Stimulated activated CD8-positive, alpha-beta memory T cell treated with anti-CD3 and anti-CD28 coated beads, Interleukin-12 subunit alpha, Interleukin-12 subunit beta, amount 100 ng/mL, for 1 hour (primary cell): ENCODE data around the gene GARIN5A.
"Not testable (repeated sequence)": the region's sequence is repeated elsewhere in the genome, so short reads cannot be mapped to it uniquely, and the experiment has no call there.

Source experiments
- DNase-seq: peaks from one replicate; pipeline ENCODE4 v3.0.0-alpha.2; 2020; ENCODE audit warnings: low read depth

Gene GARIN5A

DNA sequence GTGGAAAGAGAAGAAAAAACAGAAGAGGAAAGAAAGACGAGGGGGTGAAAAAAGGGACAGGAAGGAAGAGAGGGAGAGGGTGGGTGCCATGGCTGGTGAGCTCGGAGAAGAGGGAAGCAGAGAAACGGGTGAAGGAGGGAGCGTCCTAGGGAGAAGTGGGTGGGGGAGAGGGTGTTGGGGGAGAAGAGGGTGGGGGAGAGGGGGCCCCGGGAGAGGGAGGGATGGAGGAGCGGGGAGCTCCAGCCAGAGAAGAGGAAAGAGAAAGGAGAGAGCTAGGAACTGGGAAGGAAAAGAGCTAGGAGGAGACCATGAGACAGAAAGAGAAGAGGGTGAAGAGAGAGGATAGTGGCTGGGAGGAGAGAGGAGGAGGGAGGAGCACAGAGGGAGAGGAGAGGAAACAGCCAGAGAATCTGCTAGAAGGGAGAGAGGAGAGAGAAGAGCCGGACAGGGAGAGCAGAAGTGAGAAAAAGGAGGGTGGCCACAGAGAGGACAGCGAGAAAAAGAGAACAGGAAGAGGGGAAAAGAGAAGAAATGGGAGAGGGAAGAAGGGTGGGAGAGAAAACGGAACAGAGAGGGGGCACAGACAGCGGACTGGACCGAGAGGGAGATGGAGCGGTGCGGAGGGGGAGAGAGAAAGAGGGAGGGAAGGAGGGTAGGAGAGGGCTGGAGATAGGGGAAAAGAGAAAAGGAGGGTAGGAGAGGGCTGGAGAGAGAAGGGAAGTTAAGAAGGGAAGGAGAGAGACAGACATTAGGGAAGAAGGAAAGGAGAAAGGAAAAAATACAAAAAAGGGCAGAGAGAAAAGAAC, 11.9 kb upstream of the GARIN5A start:
- DNase-seq = no peak

DNA sequence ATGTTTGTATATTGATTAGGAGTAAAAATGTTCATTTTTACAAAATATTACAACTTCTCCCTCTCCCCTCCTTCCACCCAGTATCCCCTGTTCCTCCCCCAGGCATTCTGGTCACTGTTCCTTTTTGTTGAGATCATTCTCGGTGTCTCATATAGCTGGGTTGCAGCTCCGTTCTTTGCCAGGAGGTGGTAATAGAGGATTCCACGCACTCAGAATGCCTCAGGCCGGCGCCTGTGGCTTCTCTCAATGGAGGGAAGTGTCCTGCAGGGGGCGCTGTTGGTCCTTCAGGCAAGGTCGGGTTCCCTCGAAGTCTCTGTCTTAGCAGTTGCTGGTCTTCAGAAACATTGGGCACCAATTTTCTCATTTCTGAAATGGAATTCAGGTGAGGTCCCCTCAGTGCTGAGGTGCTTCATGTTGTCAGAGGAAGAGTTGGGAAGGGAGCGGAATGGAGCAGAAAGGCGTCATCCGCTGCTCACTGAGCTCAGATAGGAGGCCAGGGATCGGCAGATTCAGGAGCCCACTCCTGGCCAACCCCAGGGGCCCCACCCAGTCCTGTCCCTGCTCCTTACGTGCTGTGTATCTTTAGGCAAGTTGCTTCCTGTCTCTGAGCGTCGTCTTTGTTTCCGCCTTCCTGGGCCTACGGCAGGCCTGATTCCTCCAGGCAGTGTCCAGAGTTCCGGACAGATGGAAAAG, 10.3 kb upstream of the GARIN5A start:
- peak; percentile 32 for DNase-seq

DNA sequence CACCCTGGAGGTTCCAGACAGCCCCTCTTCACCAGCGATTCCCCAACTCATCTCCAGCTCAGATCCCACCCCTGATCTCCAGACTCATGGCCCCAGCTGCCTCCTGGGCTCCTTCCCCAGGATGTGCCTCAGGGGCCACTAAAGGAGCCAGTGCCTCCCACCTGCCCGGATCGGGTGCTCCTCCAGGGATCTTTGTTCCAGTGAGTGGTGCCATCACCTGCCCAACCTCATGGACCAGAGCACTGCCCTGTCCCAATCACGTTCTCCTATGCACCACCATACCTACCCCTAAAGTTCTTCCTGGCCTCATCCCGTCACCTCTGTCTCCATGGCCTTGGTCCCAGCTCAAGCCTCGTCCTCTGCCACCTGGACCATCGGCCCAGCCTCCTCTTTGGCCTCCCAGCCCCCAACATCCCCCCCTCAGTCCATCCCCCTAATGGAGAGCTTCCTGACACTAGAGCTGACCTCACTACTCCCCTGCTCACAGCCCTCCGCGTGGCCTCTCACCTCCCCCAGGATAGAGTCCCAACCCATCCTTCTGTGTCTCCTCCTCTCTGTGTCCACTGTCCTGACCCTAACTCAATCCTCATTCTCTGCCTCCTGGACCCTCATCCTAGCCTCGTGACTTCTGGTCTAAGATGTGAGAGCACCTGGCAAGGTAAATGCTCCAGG, 8.8 kb upstream of the GARIN5A start:
- no peak for DNase-seq

DNA sequence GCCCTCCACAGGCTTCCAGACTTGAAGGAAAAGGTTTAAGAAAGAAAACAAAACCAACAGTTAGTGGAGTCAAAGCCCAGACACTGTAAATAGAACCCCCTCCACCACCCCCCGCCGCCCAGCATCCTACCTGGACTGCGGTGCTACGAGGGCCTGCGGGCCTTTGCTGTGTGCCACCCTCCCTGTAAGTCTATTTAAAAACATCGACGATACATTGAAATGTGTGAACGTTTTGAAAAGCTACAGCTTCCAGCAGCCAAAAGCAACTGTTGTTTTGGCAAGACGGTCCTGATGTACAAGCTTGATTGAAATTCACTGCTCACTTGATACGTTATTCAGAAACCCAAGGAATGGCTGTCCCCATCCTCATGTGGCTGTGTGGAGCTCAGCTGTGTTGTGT, 6.3 kb upstream of the GARIN5A start:
- no peak for DNase-seq

DNA sequence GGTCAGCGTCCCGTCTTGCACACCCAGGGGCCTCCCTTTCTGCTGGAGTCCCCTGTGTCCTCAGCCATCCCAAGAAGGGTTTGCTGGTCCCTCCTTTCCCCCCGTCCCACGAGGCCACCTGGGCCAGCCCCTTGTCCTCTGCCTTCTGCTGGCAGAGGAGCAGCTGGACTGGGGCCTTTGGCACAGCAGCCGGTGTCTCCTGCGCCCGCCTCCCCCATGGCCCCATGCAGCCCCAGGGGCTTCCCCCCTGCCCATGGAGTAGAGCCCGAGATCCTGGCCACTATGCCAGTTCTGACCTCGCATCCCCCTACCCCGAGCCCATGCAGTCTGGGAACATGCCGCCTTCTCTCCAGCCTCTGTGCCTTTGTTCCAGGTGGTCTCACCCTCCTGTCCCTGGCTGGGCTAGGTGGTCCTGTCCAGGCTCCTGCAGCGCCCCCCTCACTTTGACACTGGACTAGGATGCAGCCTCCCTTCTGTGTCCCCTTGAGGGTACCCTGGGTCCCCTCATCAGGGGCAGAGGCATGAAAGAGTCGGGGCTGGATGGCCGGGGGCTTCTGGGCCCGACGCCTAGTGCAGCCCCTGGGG, 5.7 kb upstream of the GARIN5A start:
- no peak for DNase-seq

DNA sequence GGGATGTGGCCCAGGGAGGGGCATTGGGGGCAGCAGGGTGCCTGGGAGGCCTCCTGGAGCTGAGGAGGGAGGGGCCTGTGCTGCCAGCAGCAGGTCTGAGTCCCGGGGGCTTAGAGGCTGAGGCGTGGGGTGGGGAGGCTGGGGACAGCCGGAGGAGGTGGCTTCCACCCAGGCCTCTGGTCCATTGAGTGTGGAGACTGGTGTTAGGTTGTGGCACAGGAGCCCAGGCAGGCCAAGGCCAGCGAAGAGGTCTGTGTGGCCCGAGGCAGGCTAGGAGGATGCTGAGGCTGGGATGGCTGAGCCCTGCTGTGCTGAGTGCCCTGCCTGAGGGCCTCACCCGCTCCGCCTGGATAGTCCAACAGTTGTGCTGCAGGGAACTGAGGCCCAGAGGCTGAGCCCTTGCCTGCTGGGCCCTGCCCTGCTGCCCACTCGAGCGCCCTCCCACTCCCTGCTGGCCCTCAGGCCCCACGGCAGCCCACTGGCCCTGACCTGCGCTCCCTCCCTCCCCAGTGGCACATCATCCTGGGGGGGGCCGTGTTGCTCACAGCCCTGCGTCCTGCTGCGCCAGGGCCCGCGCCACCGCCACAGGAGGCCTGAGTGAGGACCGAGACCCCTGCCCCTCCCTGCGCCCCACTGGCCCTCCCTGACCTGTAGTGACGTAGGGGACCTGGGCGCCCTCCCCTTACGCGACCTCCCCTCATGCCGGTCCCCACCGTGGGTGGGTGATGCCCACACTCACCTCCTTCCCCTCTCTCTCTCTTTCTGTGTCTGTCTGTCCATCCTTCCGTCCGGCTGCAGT, 4.9 kb upstream of the GARIN5A start:
- no peak for DNase-seq

DNA sequence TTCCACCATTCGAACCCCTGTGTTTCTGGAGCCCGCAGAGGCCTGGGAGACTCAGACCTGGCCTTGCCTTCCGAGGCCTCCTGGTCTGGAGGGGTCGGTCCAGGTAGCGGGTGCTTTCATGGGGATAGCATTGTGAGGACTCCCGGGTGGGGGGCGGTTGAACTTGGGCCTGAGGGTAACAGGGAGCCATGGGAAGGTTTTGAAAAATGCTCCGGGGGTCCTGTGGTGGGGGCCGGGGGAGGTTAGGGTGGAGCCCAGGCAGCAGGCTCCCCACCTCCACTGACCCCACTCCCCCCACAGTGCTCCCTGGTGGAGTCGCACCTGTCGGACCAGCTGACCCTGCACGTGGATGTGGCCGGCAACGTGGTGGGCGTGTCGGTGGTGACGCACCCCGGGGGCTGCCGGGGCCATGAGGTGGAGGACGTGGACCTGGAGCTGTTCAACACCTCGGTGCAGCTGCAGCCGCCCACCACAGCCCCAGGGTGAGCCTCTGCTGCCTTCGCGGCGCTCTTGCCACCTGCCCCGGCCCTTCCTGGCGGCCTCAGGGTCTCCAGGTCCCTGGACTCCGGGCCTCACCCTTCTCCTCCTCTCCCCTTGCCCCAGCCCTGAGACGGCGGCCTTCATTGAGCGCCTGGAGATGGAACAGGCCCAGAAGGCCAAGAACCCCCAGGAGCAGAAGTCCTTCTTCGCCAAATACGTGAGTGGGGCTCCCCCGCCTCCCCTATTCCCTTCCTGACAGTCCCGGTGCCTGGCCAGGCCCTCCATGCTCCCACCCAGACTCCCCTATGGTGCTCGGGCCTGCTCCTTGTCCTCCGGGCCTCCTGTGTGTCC, 3.8 kb upstream of the GARIN5A start:
- no peak for DNase-seq

DNA sequence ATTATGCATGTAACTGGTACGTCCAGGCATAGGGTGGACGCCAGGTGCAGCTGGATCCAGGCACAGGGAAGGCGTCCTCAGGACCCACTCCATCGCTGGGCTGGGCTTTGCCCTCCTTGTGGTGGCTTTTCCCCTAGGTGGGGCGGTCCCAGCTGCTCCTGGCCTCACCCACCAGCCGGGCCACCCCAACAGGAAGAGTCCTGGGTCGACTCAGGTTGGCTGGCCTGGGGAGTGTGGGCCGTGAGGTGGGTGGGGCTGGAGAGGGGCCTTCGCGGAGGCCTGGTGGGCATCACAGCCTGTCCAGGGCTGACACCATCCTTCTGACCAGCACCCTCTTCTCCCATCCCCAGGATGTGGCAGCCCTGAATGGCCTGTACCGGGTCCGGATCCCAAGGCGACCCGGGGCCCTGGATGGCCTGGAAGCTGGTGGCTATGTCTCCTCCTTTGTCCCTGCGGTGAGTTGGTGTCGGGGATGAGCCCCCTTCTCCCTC, 3.2 kb upstream of the GARIN5A start:
- no peak for DNase-seq

DNA sequence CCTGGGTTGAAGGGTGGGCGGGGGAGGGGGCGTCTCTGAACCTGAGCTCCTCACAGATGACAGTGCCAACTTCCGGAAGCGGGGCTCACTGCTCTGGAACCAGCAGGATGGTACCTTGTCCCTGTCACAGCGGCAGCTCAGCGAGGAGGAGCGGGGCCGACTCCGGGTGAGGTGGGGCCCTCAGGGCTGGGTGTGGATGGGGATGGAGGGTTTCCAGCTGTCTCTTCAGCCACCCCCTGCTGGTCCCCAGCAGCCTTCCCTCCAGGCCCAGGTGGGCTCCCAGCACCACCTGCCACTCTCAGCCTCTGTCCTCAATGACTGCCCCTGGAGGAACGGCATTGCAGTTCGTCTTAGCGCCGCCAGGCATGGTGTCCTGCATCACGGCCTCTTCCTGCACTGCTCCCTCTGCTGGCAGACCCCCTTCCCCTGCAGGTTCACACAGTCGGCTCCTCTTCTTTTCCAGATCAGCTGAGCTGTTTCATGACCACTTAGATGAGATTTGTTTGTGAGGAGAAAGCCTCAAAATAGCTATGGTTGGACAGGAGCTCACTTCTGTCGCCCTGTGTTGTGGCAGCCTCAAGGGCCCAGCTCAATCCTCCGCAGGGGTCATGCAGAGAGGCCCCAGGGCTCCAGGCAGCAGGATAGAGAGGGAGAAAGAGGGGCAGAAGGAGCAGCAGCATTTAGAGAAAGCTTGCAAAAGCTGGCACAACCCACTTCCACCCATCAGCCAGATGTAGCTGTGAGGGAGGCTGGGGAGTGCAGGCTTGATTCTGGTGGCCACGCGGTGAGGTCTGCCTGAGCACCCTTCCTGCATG, 2.5 kb upstream of the GARIN5A start:
- no peak for DNase-seq

DNA sequence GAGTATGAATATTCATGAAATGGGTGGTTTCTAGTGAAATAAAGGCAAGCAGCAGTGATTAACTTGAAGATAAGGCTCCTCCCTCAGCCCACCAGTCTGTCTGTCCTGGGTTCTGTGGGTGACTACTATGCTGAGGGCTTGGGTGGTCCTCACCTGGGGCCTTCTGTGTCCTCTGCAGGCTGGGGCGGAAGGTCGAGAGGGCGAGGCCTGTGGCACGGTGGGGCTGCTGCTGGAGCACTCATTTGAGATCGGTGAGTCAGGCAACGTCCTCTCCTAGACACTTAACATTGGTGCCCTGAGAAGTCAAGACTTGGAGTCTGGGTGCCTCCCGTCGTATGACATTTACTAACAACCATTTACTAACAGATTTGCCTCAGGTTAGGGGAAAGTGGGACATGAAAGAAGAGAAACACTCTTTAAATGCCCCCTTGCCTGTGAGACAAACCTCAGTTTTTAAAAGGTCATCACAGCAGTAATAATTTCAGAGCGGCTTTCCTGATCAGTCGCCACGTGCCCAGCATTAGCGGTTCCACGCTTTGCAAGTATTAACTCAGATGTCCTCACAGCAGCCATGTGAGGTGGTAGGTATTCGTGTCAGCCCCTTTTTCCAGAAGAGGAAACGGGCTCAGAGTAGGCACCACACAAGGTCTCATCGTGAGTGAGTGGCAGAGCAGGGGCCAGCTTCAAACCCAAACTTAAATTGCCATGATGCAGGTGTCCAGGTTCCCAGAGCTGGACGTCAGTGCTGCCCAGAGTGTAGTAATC, 1.3 kb upstream of the GARIN5A start:
- DNase-seq = no peak

DNA sequence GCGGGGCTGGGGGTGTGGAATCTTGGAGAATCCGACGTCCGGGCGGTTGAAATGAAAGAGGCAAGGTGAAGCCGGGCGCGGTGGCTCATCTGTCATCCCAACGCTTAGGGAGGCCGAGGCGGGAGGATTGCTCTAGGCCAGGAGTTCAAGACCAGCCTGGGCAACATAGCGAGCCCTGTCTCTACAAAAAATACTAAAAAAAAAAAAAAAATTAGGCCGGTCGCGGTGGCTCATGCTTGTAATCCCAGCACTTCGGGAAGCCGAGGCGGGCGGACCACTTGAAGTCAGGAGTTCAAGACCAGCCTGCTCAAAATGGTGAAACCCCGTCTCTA, 225 bp upstream of the GARIN5A start:
- DNase-seq = no peak

DNA sequence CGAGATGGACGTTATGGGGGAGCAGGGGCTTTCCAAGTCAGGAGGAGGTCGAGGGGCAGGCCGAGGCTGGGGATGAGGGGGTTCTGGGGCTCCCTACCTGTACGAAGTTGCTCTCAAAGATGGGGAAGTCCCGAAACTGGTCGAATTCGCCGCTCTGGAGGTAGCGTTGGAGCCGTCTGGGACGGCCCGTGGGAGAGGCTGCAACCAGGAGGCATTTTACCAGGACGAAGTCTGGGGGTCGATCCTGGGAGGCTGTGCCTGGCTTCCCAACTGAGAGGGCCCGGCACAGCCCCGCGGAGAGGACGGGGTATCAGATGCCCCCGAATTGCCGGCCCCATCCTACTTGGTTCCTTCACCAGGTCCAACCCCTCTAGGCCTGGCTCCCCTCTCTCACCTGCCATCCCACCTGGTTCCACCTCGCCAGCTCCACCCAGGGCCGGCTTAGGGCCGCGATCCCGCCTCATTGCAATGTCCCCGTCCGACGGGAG, 868 bp downstream of the GARIN5A start:
- DNase-seq = no peak

DNA sequence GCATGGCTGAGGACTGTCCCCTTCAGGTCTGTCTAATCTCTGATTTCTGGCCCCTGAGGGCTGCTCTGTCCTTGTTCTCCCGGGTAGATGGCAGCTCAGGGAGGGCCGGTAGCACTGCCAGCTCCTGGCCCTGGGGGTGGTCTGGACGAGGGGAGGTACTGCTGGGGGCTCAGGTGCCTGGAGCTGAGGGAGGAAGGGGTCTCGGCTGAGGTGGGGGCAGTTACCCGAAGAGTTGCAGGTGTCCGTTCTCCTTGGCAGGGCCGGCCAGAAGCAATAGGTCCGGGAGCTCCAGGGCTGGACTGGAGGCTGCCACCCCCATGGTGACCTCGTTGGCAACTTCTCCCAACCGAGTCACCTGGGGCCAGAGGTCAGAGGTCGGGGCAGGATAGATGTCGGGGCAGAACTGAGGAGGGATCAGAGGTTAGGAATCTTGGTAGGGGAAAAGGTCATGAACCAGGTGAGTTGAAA, 1.5 kb downstream of the GARIN5A start:
- DNase-seq = no peak

DNA sequence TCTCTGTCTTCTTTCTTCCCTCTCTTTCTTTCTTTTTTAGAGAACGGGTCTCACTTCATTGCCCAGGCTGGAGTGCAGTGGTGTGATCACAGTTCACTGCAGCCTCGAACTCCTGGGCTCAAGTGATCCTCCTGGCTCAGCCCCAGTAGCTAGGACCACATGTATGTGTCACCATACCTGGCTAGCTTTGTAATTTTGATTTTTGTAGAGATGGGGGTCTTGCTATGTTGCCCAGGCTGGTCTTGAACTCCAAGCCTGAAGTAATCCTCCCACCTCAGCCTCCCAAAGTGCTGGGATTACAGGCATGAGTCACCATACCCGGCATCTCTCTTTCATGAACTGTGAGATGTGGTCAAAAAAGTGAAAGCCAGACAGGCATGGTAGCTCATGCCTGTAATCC, 3.3 kb downstream of the GARIN5A start:
- DNase-seq = not testable (repeated sequence)

DNA sequence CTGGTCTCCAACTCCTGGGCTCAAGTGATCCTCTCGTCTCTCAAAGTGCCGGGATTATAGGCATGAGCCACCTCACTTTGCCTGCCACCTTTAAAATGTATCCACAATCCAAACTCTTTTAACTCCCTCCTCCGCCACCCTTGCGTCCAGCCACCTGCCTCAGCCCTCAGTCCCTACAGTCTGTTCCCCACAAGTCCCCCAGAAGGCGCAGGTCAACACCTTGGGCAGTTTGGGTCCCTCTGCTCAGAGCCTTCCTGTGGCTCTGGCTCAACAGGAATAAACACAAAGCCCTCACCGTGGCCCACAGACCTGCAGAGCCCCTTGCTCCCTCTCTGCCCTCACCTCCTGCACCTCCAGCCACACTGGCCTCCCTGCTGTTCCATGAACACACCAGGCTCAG, 7.8 kb downstream of the GARIN5A start:
- no peak for DNase-seq

DNA sequence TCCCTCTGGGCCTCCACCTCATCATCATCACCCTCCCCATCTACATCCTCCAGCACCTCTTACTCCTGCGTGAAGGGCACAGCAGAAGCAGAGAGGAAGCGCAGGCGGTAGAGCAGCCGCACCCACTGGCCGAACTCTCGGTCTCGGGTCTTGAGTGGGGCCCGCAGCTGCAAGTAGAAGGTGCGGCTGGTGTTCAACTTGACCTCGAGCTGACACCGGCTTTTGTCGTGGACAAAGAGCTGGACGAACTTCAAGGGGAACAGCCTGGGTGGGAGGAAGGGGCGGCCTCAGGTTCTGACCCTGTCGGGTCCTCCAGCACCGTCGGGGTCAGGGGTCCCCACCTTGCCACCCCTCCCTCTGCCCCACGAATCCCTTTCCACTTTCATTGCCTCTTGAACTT, 9.1 kb downstream of the GARIN5A start:
- DNase-seq = no peak

DNA sequence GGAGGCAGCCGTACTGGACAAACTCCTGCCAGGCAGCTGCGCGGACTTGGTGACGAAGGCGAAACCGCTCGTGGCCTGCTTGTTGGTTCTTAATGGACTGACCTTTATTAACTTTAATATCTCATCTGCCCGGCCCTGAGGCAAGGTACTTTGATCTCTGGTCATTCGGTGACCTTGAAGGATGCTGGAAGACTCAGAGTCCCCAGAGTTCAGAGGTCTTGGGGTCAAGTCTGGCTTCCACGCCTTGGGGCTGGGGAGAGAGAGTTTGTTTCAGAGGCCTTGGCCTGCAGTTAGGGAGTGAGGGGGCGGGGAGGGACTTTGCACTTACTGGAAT, 10.0 kb downstream of the GARIN5A start:
- DNase-seq = no peak

DNA sequence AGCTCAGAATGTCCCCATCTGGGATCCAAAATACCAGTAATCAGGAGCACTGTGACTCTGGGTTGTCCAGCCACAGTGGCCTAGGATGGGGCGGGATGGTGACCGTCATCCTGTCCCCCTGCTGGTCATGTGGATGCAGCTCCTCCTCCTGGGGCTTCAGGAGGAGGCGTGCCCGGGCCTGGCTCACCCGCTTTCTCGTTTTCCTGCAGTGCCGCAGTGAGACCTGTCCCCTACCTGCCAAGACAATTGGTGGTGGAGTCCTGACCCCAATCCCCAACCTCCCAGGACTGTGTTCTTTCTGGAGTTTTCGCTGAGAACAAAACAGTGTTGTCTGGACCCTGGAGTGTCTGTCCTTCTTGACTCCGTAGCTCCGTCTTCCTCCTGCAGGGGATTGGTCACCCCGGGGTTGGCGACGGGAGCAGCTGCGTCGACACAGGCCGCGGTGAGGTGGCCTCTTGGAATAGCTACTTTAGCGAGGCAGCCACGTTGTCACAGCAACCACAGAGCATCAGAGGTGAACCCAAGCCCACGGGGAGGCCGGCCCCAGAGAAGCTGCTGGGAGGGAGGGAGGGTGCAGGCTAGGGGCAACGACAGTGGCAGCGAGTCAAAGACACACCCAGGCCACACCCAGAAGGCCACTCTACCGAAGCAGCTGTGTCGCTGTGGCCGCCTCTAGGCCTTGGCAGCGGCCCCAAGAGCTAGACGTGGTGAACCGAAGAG, 10.5 kb downstream of the GARIN5A start:
- DNase-seq = no peak

DNA sequence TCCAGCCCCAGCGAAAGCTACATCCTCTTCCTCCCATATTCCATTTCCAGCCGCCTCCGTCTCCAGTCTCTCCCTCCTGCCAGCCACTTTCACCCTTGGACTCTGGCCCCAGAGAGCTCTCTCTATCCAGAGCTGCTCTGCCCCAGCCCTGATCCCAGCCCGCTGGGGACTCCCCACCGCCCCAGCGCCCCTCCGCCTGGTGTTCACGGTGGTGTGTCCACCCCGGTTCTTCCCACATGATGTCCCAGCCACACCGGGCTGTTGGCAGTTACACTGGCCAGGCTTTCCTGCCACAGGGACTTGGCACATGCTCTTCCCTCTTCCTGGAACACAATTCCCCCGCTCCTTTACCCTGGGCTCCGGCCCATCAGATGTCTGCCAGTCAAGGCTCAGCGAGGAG, 11.6 kb downstream of the GARIN5A start:
- no peak for DNase-seq
